ENCODE measurements around the gene CD84.

GRCh38 chr1:160576390-160576789 is 2.9 kb downstream of the CD84 start:
- TF ChIP-seq POLR2A (IDR thresholded peaks at IDR 0.05) (no peak), CTCF (IDR thresholded peaks at IDR 0.05) (no peak)

Data from heart left ventricle (tissue), 13 donors.